Gastroesophageal sphincter (tissue), 3 donors: ENCODE results near the gene ZNF138.

Experiments used
- CTCF ChIP-seq, 4 experiments: fragments of 200-600 bp in 2 of 4; fragments of 450-650 bp in 2 of 4; sonication (generic) in 1 of 4; IDR thresholded peaks; one replicate each; pipeline ENCODE4 v1.5.1; 2017 to 2019; ENCODE audit warnings: antibody characterized with exemption in 4 of 4, mild to moderate bottlenecking in 2 of 4, moderate library complexity in 2 of 4
- POLR2AphosphoS5 ChIP-seq: sonication (generic); formaldehyde crosslinking; IDR thresholded peaks from one replicate; pipeline ENCODE4 v1.6.1; 2017; ENCODE audit warnings: antibody characterized with exemption

GRCh38 chr7:64877714-64878610 lies 83.7 kb downstream of the ZNF138 start:
- no peak for TF ChIP-seq CTCF (IDR thresholded peaks at IDR 0.05)
- TF ChIP-seq POLR2AphosphoS5: no peak
